Heart left ventricle (tissue), 13 donors: ENCODE measurements around the gene RPGR.

ENCODE experiments used
- CTCF ChIP-seq, 12 donors: fragments of 200-600 bp; sonication (generic) in 4 of 12; IDR thresholded peaks; one replicate each; pipeline versions ENCODE4 v1.5.0 to v1.8.0; 2018 to 2022; ENCODE audit warnings: antibody characterized with exemption in 12 of 12, mild to moderate bottlenecking in 5 of 12
- POLR2A ChIP-seq, 2 donors: fragments of 450-650 bp; IDR thresholded peaks; one replicate each; pipeline ENCODE4 v1.6.1; 2017; ENCODE audit warnings: antibody characterized with exemption in 2 of 2, mild to moderate bottlenecking in 2 of 2, moderate library complexity in 2 of 2
- donor health status: ischemic (EF 13 %, LVEDD 7.1; RV severe dilation, severe dysfunction).
- donor health status: DM: no; HTN: yes; CAD: no.
- donor health status: DM: no; HTN: no; CAD: no.
- donor health status: ischemic (EF 25% LVEDD 6.9; RV normal size, moderate dysfunction).
- donor health status: ischemic (EF 25% LVEDD 5.7; RV mildly dilated, moderate dysfunction).
- donor health status: ischemic (EF 35%, LVEDD 5.7; RV mildly dilated, moderate dysfunction).
- donor health status: nonischemic (EF 11% LVEDD 7.7; RV severe dilation, severe dysfunction).
- donor health status: DM: yes; HTN: yes; CAD: no.
- donor health status: PGD.
- donor health status: ischemic (EF 29% LVEDD 5.4; RV normal size, mild dysfunction).
- donor health status: nonischemic (EF 23%, LVEDD 6.1; RV moderate dilation, normal function).

- TF ChIP-seq CTCF (IDR thresholded peaks at IDR 0.05) (no peak), POLR2A (IDR thresholded peaks at IDR 0.05) (no peak)
These were observed 39.6 kb downstream of the RPGR start for GRCh38 chrX:38287674-38288073.
